Cerebellar cortex (tissue), 1 donor: ENCODE results near the gene ZBTB7C.

Experiments
- DNase-seq: peaks from one replicate; pipeline ENCODE4 v3.0.0-alpha.2; 2015; ENCODE audit warnings: low spot score

The ZBTB7C gene

GRCh38 chr18:48390641-48391040 is 18.5 kb downstream of the ZBTB7C start:
- DNase-seq = no peak

DNA sequence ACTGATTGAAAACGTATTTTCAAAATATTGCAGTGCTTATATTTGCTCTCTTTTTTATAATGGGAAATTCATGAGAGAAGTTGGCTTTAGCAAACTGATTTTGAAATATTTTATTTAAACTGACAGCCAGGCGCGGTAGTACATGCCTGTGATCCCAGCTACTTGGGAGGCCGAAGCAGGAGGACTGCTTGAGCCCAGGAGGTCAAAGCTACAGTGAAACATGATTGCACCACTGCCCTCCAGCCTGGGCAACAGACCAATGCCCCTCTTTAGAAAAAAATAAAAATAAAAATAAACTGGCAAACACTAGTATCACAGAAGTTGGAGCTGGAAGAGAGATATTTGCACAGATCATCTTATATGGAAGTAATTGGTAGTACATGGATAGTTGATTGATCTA is 20.7 kb downstream of the ZBTB7C start:
- no peak for DNase-seq

DNA sequence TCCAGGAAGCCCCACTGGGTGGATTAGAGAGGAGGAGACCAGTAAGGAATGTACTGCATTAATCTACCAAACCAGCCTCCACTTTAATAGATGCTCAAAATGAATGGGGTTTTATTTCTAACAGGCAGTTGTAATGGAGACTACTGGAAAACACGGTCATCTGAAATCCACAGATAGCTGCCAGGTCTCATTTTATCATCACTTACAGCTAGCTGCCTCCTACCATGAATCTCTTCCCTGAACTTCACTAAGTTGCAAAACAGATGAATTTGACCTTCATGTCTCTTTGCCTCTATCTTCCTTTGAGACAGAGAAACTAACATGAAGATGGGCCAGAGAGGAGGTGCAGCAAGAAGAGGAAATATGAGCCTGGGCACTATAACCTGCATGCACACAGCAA is 21.9 kb downstream of the ZBTB7C start:
- no peak for DNase-seq

- DNase-seq = no peak
Observed at GRCh38 chr18:48385596-48385995, 23.6 kb downstream of the ZBTB7C start.

DNA sequence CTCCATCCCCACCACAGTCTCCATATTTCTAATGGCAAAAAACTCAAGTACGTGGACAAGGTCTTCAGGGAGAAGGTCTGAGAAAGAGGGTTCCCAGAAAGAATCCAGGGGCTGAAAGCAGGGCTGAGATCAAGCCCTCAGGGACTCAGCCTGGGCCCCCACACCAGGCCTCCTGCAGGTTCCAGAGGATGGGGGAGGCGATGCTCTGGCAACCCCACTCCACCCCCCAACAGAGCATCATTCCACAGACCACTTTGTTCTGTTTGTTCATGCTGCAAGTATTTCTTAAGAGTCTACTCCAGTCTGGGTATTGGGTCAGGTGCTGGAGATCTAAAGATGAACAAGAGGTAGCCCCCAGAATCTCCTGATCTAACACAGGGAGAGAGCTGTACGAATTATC is 32.2 kb downstream of the ZBTB7C start:
- no peak for DNase-seq

- DNase-seq = no peak
Observed at GRCh38 chr18:48376406-48376805, 32.8 kb downstream of the ZBTB7C start.

DNA sequence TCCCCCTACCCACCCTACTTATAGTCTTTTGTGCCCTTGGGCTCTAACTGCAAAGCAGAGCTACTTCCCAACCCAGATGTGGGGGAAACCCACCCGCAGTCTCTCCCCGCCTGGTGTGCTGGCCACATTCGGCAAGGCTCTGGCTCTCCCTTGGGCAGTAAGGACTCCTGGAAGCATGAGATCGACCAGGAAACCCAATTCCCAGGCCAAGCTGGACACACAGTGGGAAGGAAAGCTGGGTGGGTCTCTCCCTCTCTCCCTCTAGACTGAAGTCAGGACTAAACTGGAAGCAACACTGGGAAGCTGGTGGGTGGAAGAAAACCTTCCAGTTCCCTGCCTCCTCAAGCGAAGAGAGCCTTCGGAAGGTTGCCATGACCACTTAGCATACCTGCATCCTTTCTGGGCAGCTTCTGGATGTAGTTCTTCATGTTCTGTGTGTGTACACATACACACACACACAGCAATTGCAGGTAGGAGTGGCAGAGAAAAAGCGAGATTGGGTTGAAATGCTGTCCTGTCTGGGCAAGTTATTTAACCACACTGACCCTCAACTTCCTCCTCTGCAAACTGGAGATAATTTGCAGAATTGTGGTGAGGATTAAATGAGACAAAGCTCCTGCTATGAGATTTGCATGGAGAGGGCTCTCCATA is 33.9 kb downstream of the ZBTB7C start:
- no peak for DNase-seq

DNA sequence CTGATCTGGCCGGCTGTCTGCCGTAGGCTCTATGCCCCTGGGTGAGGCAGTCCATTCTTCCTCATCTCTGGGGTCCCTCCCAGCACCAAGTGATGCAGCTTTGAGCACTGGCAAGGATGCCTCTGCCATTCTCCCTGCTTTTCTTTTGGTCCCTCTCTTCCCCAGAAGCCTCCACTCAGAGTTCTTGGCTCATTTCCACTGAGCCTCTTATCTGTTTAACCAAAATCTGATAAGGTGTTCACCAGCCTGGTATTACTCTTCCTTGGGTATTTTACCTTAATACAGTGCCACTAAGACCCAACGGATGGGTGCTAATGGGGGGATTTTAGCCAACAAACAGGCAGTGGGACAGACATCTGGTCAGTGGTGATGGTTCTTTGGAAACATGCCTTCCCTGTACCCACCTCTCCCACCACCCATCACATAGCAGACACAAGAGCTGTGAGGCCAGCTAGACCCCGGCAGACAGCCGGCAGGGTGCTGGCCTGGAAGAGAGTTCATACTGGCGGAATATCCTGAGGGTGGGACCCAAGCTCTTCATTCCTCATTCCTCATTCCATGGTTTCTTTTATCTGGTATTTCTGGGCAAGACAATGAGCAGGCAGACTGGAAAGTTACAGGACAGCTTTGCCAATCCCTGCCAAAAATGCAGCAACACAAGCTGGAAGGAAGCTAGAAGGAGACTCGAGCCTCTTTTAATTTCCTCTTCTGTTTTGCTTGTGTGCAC is 34.6 kb downstream of the ZBTB7C start:
- DNase-seq = no peak

GRCh38 chr18:48371854-48372602 is 37.2 kb downstream of the ZBTB7C start:
- DNase-seq = no peak

GRCh38 chr18:48367557-48367956 is 41.6 kb downstream of the ZBTB7C start:
- DNase-seq = no peak

DNA sequence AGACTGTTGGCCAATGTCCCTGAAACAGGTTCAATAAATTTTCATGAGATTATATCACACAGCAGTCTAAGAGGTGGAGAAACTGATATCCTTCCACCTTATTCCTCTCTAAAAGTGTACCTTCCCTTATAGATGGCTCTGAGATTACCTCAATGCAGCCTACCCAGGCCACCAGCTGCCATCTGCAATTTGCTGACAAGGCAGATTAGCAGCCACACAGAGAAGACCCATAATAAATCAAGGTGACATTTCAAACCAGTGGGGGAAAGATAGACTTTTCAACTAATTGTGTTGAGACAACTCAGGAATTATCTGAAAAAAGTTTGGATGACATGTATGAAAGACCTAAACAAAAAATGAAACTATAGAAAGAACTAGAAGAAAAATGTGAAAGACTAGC is 43.2 kb downstream of the ZBTB7C start:
- DNase-seq = no peak

DNA sequence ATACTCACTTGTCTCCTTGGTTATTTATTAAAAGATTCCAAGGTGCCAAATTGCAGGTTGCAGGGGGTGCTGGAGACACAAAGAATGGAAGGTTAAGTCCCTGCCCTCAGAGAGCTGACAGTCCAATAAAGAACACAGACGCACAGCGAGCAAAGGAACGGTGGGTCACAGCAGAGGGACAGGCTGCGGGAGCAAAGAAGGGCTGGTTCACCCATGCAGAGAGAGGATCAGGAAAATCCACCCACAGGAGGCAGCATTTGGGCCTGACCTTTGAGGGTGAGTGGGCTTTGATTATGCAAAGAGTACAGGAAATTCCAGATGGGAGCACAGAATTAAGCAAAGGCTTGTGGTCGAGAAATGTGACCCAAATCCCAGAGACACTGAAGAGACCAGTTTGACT is 45.0 kb downstream of the ZBTB7C start:
- no peak for DNase-seq

- no peak for DNase-seq
Observed at GRCh38 chr18:48363175-48363574, 46.0 kb downstream of the ZBTB7C start.

- no peak for DNase-seq
Observed at GRCh38 chr18:48361801-48362200, 47.4 kb downstream of the ZBTB7C start.

DNA sequence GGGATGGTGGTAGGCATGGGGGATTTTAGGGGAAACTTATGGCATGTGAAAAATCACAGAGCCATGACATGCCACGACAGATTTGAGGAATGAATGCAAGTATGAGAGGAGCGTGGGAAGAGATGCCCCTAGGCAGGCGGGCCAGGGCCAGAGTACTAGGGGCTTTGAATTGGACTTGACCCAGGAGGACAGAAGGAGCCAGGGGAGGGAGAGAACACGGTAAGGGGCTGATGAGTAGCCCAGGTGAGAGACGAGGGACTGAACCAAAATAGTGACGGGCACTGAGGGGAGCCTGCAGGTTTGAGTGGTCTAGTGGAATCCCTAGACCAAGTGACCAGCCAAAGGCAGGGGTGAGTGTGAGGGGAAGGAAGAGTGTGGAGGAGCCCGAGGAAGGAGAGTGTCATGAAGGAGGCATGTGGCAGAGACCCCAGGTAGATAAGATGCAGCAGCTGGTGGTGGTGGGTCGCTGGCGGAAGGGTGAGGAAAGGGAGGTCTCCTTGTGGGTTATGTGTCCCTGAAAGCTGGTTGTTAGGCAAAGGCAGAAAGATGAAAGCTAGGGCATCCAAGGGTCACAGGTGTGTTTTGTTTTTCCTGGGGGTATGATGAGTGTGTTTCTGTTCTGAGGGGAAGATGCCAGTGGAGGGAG is 48.7 kb downstream of the ZBTB7C start:
- DNase-seq = no peak

DNA sequence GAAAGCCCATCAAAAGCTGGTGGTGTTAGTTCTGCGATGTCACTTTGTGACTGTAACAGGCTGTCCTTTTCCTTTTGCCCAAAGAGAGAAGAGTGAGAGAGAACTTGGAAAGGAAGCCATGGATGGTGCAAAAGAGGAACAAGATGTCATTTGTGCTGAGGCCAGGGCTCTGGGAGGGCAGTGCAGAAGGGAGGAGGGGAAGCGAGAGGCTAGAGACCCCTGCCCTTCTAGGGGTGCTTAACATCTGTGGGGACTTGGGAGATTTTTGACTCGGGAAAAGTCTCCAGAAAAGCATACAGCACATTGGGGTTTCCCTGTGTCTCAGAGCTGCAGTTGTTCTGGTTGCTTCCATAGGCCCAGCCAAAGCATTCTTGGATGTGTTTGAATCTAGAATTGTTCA is 49.6 kb downstream of the ZBTB7C start:
- DNase-seq = no peak

GRCh38 chr18:48358868-48359267 is 50.3 kb downstream of the ZBTB7C start:
- no peak for DNase-seq

GRCh38 chr18:48356909-48357631 is 52.1 kb downstream of the ZBTB7C start:
- DNase-seq = no peak

DNA sequence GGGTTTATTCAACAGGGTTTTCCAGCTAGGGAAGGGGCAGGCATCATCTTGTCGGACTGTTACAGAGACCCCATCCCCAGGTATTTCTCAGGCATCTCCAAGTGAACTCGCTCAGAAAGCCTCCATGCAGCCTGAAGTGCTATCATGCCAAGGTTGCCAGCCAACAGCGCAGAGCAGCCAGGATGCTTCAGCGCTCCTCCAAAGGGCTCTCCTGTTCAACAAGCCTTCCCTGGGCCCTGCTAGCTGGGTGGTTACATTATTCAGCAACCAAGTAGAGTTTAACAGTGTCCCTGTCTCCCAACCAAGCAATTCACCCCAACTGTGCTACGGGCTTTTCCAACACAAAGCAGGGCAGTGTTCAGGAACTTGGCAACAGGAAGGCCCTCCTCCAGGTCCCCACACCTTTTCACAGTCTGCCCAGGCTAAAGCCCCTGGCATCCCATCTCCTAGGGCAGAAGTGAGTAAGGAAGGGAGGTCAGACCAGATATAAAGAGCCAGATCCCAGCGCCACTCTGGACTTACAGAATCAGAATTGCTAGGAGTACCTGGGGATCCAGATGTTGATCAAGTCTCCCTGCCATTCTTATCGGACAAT is 52.9 kb downstream of the ZBTB7C start:
- no peak for DNase-seq

DNA sequence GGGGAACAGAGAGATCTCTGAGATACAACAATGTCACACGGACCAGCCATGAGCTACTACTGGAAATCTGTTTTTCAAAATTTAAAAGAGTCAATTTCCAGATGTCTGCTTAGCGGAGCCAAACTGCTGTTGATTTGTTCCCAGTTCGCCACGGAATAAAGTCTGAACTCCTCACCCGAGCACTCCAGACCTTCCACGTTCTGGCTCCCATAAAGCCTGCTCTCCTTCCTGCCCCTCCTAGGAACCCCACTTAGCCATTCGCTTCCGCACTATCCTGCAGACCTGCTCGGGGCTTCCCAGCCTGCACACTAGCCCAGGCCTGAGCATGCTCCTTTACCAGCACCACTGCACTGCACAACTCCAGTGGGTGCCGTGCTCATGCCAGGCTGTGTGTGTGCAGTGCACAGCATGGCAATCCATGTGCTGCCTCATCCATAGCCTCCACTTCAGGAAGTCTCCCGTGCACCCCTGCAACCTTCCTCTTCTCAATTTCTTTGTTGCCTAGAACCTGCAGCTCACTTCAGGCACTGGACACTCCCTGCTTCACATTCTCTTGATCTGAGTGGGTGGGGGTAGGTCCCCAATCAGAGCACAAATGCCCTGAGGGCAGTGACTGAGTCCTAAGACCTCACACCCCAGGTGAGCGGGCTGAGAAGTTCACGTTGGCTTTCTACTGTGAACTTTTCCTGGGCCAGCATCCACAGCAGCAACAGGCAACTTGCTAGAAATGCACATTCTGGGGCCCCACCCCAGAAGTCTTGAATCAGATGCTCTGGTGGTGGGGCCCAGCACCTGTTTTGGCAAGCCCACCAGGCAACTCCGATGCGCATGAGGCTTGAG is 53.7 kb downstream of the ZBTB7C start:
- DNase-seq = no peak
